HepG2 (cell line): ENCODE results near the gene RUNX2. TPM values are rescaled to one million over a fixed set of nuclear protein-coding genes. Genes with fewer than 3 reads are reported as not detected.

ENCODE experiments used
- ATAC-seq: fragments of 200-7000 bp; cut with Tn5 transposase; 3 replicates; pipeline ENCODE4 v1.9.1; 2020; ENCODE audit warnings: mild to moderate bottlenecking, moderate library complexity
- BruUV-seq: library from RNA; stranded (reverse); fragments of 400-500 nt; replicated peaks from 2 replicates; lab custom pipeline; 2021; lab: Mats Ljungman, UMichigan
- CTCF ChIA-PET: fragments of 300-600 bp; formaldehyde crosslinking; extraction: SDS; loops from one replicate; lab custom pipeline; 2021; ENCODE audit warnings: low total read pairs, inconsistent platforms, low intra/inter-chr PET ratio; lab: Yijun Ruan, JAX
- POLR2A ChIA-PET: fragments of 350-600 bp; sonication (Branson Sonifier 250); formaldehyde crosslinking; loops from one replicate; lab custom pipeline; 2020; ENCODE audit warnings: antibody characterized with exemption, inconsistent platforms; lab: Yijun Ruan, JAX
- DNase-seq: peaks from one replicate; pipeline ENCODE4 v3.0.0-alpha.2; 2015; ENCODE audit warnings: low spot score
- FAIRE-seq: peaks from 3 replicates; lab custom pipeline; 2011; peaks lifted over from hg19 to GRCh38; lab: Jason Lieb, UNC
- H2AFZ ChIP-seq: one replicate; pipeline ENCODE4 v1.6.1; 2011; ENCODE audit warnings: low read length, inconsistent platforms
- H3K27ac ChIP-seq: fragments of 300-600 bp; 3 replicates; pipeline ENCODE4 v1.8.0; 2011; ENCODE audit warnings: mixed run types, mild to moderate bottlenecking, mixed read lengths, low read length, inconsistent platforms; ENCODE audit not compliant: insufficient read depth; ENCODE audit errors: extremely low read length
- H3K27me3 ChIP-seq, 2 experiments: fragments of 200-600 bp in 1 of 2; 2 replicates in 1 of 2; 3 replicates in 1 of 2; pipeline versions ENCODE4 v1.6.0 to v1.8.0; 2011; ENCODE audit warnings: low read length in 2 of 2, mild to moderate bottlenecking in 2 of 2, moderate library complexity in 2 of 2, inconsistent platforms in 1 of 2; ENCODE audit not compliant: insufficient read depth in 2 of 2, control insufficient read depth in 1 of 2
- H3K36me3 ChIP-seq, 2 experiments: fragments of 200-600 bp in 1 of 2; replicated peaks in 1 of 2; 2 replicates in 1 of 2; 3 replicates in 1 of 2; pipeline versions ENCODE4 v1.5.1 to v1.8.0; 2011; ENCODE audit warnings: low read length in 2 of 2, inconsistent platforms in 1 of 2; ENCODE audit not compliant: insufficient read depth in 2 of 2, control insufficient read depth in 1 of 2
- H3K4me1 ChIP-seq: 2 replicates; pipeline ENCODE4 v1.5.1; 2012; ENCODE audit warnings: low read length, inconsistent platforms; ENCODE audit not compliant: insufficient read depth
- H3K4me2 ChIP-seq: 2 replicates; pipeline ENCODE4 v1.6.0; 2011; ENCODE audit warnings: low read depth, low read length, inconsistent platforms
- H3K4me3 ChIP-seq, 3 experiments: fragments of 200-600 bp in 1 of 3; sonication (generic), shearing (Covaris generic) in 1 of 3; replicated peaks in 1 of 3; 2 replicates each; pipeline ENCODE4 v1.5.1; 2011 to 2016; ENCODE audit warnings: low read length in 3 of 3, inconsistent platforms in 2 of 3, low read depth in 2 of 3, mild to moderate bottlenecking in 2 of 3, control low read depth in 1 of 3, mixed read lengths in 1 of 3; ENCODE audit not compliant: insufficient read depth in 1 of 3
- H3K79me2 ChIP-seq: one replicate; pipeline ENCODE4 v1.6.1; 2011; ENCODE audit warnings: low read length, inconsistent platforms; ENCODE audit not compliant: insufficient read depth
- H3K9ac ChIP-seq: 2 replicates; pipeline ENCODE4 v1.6.0; 2011; ENCODE audit warnings: mild to moderate bottlenecking, low read depth, low read length, inconsistent platforms; ENCODE audit not compliant: insufficient read depth
- H3K9me3 ChIP-seq: 2 replicates; pipeline ENCODE4 v1.5.1; 2012; ENCODE audit warnings: mild to moderate bottlenecking, low read length
- H4K20me1 ChIP-seq: 2 replicates; pipeline ENCODE4 v1.6.0; 2011; ENCODE audit warnings: inconsistent platforms, mild to moderate bottlenecking, low read length, moderate library complexity; ENCODE audit not compliant: insufficient read depth
- CEBPB ChIP-seq: IDR thresholded peaks from 2 replicates; pipeline ENCODE4 v1.6.1; 2011; ENCODE audit warnings: low read depth, low read length, improper control_type of control experiment, borderline replicate concordance
- KDM1A ChIP-seq: IDR thresholded peaks from 2 replicates; pipeline ENCODE4 v1.6.1; 2016; ENCODE audit warnings: missing compliant biosample characterization
- MXD3 ChIP-seq: IDR thresholded peaks from 2 replicates; pipeline ENCODE4 v1.6.1; 2016; ENCODE audit warnings: mild to moderate bottlenecking, missing biosample characterization, missing genetic modification reagents
- POGZ ChIP-seq: sonication (generic); formaldehyde crosslinking; IDR thresholded peaks from 2 replicates; pipeline ENCODE4 v1.4.0; 2020; ENCODE audit warnings: mild to moderate bottlenecking, missing genetic modification reagents
- SKI ChIP-seq: fragments of 450-650 bp; IDR thresholded peaks from one replicate; pipeline ENCODE4 v1.6.1; 2018; ENCODE audit warnings: mild to moderate bottlenecking; ENCODE audit not compliant: partially characterized antibody
- SMYD3 ChIP-seq: sonication (generic); formaldehyde crosslinking; IDR thresholded peaks from 2 replicates; pipeline ENCODE4 v1.8.1; 2023; ENCODE audit warnings: mild to moderate bottlenecking, missing genetic modification reagents
- SPEN ChIP-seq: sonication (generic); formaldehyde crosslinking; IDR thresholded peaks from 2 replicates; pipeline ENCODE4 v1.5.1; 2020; ENCODE audit warnings: low read depth, mild to moderate bottlenecking, missing genetic modification reagents
- ZGPAT ChIP-seq: IDR thresholded peaks from 2 replicates; pipeline ENCODE4 v1.6.1; 2016; ENCODE audit warnings: mild to moderate bottlenecking
- ZMYM3 ChIP-seq: sonication (generic); formaldehyde crosslinking; IDR thresholded peaks from 2 replicates; pipeline ENCODE4 v1.5.1; 2020; ENCODE audit warnings: mild to moderate bottlenecking, missing genetic modification reagents
- ZMYM4 ChIP-seq: sonication (generic); formaldehyde crosslinking; IDR thresholded peaks from 2 replicates; pipeline ENCODE4 v1.8.1; 2023; ENCODE audit warnings: mild to moderate bottlenecking, missing genetic modification reagents
- ZNF564 ChIP-seq: sonication (generic); formaldehyde crosslinking; IDR thresholded peaks from 2 replicates; pipeline ENCODE4 v1.8.1; 2023; ENCODE audit warnings: mild to moderate bottlenecking, missing genetic modification reagents
- ZNF770 ChIP-seq: sonication (generic); formaldehyde crosslinking; IDR thresholded peaks from 2 replicates; pipeline ENCODE4 v1.5.0; 2020; ENCODE audit warnings: mild to moderate bottlenecking, missing genetic modification reagents
- WGBS: methylation state at CpG from one replicate; pipeline ENCODE4 v1.1.6; 2017; ENCODE audit warnings: low lambda C conversion rate; 5-methylcytosine and 5-hydroxymethylcytosine counted together
- in situ Hi-C: cut with HindIII; loops from 2 replicates; pipeline ENCODE4 v1.10.0; 2017; ENCODE audit warnings: low pct_unique_long_range_greater_than_20kb; ENCODE audit not compliant: extremely low pct_ligation_motif_present
- intact Hi-C: fragments of 100-400 bp; cut with micrococcal nuclease; formaldehyde crosslinking; loops from one replicate; pipeline ENCODE4 v1.10.0; 2022; ENCODE audit not compliant: unreplicated experiment
- polyA plus RNA-seq, 8 experiments: library from polyadenylated mRNA; depleted of rRNA in 3 of 8; stranded (reverse) in 7 of 8; unstranded in 1 of 8; fragments of >200 nt; fragmentation: Illumina TruSeq in 4 of 8; extraction: Trizol in 4 of 8; gene quantifications; 2 replicates each; pipeline versions ENCODE4 v1.2.1 to v1.2.3, GENCODE V29; 2011 to 2016; ENCODE audit warnings: low read depth in 4 of 8, missing spikeins in 1 of 8, mixed read lengths in 1 of 8; ENCODE audit not compliant: insufficient read depth in 1 of 8
- total RNA-seq, 5 experiments: library from RNA; depleted of rRNA; stranded (reverse); fragments of >200 nt; fragmentation: Illumina TruSeq; extraction: Trizol; gene quantifications; 2 replicates each; pipeline ENCODE4 v1.2.3, GENCODE V29; 2016; ENCODE audit warnings: low read depth in 1 of 5

The RUNX2 gene
- total and polyA plus RNA-seq, 2 of the 13 experiments (the other 11 are each of a cell fraction or from before 2014, with no cell fraction given) = not detected

- TF ChIP-seq SMYD3 (no peak), MXD3 (CRISPR knock-in tag) (no peak)
Measured at GRCh38 chr6:45369870-45370269, 41.7 kb downstream of the RUNX2 start (continued).

GRCh38 chr6:45371924-45372573 lies 43.9 kb downstream of the RUNX2 start:
- H3K27me3 ChIP-seq = no peaks in the 10 kb centered on the region; a peak in 1 of 5 replicates
- 0 out of 2 replicates have a peak, but pooled peaks have one; percentile 21 for TF ChIP-seq CEBPB
- no peak for TF ChIP-seq ZNF564 (CRISPR knock-in tag)
- TF ChIP-seq, all 625 proteins: peak for 1
- Histone ChIP-seq H3K9me3 (no peaks in the 10 kb centered on the region), H2AFZ (no peak overlapping the region), H4K20me1 (no peaks in the 10 kb centered on the region), H3K4me1 (peaks cover 36% of the 10 kb centered on the region), H3K79me2 (peaks cover 39% of the 10 kb centered on the region), H3K4me3 (no peak overlapping the region), H3K4me2 (no peak overlapping the region), H3K27ac (no peak overlapping the region), H3K36me3 (no peaks in the 10 kb centered on the region), H3K9ac (no peak overlapping the region)
- no peak for FAIRE-seq
- 96% methylated on average over 3 of the region's 3 CpGs for WGBS
- in situ Hi-C loops (no loop called here), intact Hi-C loops (loop anchor here (10.0 kb wide), 1 partner anchor 497 kb away; no protein-coding TSS in a partner anchor)
- CTCF ChIA-PET = no interaction called here
- ATAC-seq = no peak
- no peak for DNase-seq
- POLR2A ChIA-PET = no interaction called here
- no TSS peak for BruUV-seq

- ATAC-seq (no peak), DNase-seq (no peak), FAIRE-seq (no peak)
- H3K36me3 ChIP-seq = no peaks in the 10 kb centered on the region
- intact Hi-C loops = loop anchor here (5.0 to 10.0 kb wide), 3 partner anchors 178 to 718 kb away; no protein-coding TSS in a partner anchor
- H3K4me2 ChIP-seq = no peak overlapping the region
- no peaks in the 10 kb centered on the region for H4K20me1 ChIP-seq
- WGBS = 91% methylated on average over 3 of the region's 3 CpGs
- H3K4me1 ChIP-seq = peaks cover 47% of the 10 kb centered on the region
- H3K79me2 ChIP-seq = peaks cover 42% of the 10 kb centered on the region
- H3K27ac ChIP-seq = no peak overlapping the region
- no peaks in the 10 kb centered on the region; a peak in 1 of 5 replicates for H3K27me3 ChIP-seq
- POLR2A ChIA-PET = no interaction called here
- H2AFZ ChIP-seq = no peak overlapping the region
- no peaks in the 10 kb centered on the region for H3K9me3 ChIP-seq
- in situ Hi-C loops = no loop called here
- CTCF ChIA-PET = no interaction called here
- BruUV-seq = no TSS peak
- H3K4me3 ChIP-seq = no peak overlapping the region
- no peak overlapping the region for H3K9ac ChIP-seq
- TF ChIP-seq SKI (no peak), ZMYM4 (CRISPR knock-in tag) (0 out of 2 replicates have a peak, but pooled peaks have one; percentile 46), POGZ (CRISPR knock-in tag) (peak; percentile 43; the same call in 1 of the 2 replicates), ZNF770 (peak; percentile 96), ZMYM3 (CRISPR knock-in tag) (peak; percentile 77), KDM1A (CRISPR knock-in tag) (no peak), ZGPAT (CRISPR knock-in tag) (no peak), SPEN (CRISPR knock-in tag) (no peak)
Measured at GRCh38 chr6:45375449-45375848, 47.3 kb downstream of the RUNX2 start.
